ENCODE data around the gene KIAA0930. TPM values are rescaled to one million over a fixed set of nuclear protein-coding genes. Genes with fewer than 3 reads are reported as not detected.

Gene KIAA0930
- total RNA-seq, 8 experiments from 2014 or later = 16.1 to 48.8 (median 21.6) TPM

DNA sequence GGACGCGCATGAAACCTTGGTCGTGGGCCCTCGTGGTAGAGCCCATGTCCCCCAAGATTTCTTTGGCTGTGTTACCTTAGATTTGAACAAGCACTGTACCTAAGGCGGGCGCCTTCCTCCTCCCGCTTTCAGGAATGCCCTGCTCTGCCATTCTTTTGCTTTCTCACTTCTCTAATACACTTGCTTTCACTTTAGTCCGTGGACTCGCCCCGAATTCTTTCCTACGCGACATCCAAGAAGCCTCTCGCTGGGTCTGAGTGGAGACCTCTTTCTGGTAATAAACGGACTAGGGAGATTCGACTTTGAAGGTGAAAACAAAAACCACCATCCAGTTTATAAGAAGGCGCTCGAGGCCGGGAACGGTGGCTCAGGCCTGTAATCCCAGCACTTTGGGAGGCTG, 78.2 kb downstream of the KIAA0930 start:
- WGBS, 10 experiments = 60 to 94% (median 84%) methylated on average over 3 to 10 of the region's 19 CpGs; no CpG with 5 or more reads in 4 of the 10 experiments
- peaks cover 12 to 16% of the 10 kb centered on the region in 2 donors for H3K4me1 ChIP-seq (replicated peaks in 1 of 2)
- ATAC-seq (replicated peaks in 6 of 8) = no peak
- in situ Hi-C loops (cut with MboI; ENCODE audit: low pct_unique_long_range_greater_than_20kb in 2 of 9, low sequenced_read_pairs in 9 of 9, unreplicated experiment in 9 of 9) = no loop called here
- H3K4me3 ChIP-seq = peak overlapping the region; percentile 49 to 76 (median 58)
- H3K27ac ChIP-seq = no peak overlapping the region

DNA sequence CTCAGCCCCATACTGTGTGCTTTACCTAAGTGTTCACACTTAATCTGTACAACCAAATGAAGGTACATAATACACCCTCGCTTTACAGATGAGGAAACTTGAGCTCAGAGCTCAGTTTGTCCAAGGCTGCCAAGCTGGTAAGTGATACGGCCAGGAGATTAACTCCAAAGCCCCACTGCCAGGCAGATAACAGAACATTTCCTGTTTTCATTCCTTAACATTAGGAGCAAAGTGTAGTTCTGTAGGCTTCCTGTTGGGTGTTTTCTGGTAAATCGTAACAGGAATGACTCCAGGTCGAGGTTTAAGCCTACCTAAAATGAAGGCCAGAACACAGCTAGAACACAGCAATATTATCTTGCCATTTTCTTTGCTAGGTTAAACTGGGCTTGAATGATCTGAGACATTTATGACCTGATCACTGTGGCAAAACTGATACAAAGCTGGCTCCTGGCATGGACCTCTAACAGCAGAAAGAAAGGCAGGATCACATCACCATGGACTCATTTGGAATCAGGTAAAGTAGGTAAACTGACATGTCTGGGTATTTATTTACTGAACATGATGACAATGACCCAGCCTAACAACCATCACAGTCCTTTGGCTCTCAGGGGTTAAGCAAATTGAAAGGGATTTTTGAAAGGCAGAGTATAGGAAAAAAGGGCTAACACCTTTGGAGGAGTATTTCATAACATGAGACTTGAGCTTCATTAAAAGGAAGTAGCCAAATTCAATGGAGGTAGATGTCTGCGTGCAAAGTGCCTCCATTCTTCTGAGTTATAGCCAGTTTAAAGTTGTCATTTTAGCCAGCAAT, 80.8 kb downstream of the KIAA0930 start:
- 56 to 90% (median 80%) methylated on average over 1 to 4 of the region's 5 CpGs; no CpG with 5 or more reads in 1 of the 10 experiments for WGBS, 10 experiments
- H3K27ac ChIP-seq = no peak overlapping the region
- in situ Hi-C loops (cut with MboI; ENCODE audit: low pct_unique_long_range_greater_than_20kb in 2 of 9, low sequenced_read_pairs in 9 of 9, unreplicated experiment in 9 of 9) = no loop called here
- H3K4me1 ChIP-seq (replicated peaks in 1 of 2) = peaks cover 5 to 10% of the 10 kb centered on the region in 2 donors
- no peak for ATAC-seq (replicated peaks in 6 of 8)
- H3K4me3 ChIP-seq = no peak overlapping the region

DNA sequence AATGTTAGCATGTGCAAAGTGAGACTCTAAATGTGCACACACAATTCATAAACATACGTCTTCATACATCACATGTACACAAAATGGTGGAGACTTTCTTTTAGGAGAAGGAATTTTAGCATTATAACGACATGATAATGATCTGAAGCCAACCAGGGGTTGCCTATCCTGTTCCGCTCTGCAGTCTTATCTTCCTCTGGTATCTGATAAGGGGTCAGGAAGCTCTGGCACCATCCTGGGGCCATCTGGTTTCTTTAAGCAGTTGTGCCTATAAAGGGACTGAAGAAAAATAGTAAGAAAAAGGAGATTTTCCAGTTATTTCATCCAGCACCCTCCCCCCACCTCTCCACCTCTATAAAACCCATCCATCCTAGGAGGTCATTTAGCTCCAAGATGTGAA, 82.8 kb downstream of the KIAA0930 start:
- ATAC-seq (replicated peaks in 6 of 8) = no peak
- in situ Hi-C loops (cut with MboI; ENCODE audit: low pct_unique_long_range_greater_than_20kb in 2 of 9, low sequenced_read_pairs in 9 of 9, unreplicated experiment in 9 of 9) = no loop called here
- H3K4me3 ChIP-seq = no peak overlapping the region
- peaks cover 5 to 10% of the 10 kb centered on the region in 2 donors for H3K4me1 ChIP-seq (replicated peaks in 1 of 2)
- 60 to 100% (median 90%) methylated on average over 1 to 3 of the region's 3 CpGs; no CpG with 5 or more reads in 2 of the 10 experiments for WGBS, 10 experiments
- no peak overlapping the region for H3K27ac ChIP-seq

DNA sequence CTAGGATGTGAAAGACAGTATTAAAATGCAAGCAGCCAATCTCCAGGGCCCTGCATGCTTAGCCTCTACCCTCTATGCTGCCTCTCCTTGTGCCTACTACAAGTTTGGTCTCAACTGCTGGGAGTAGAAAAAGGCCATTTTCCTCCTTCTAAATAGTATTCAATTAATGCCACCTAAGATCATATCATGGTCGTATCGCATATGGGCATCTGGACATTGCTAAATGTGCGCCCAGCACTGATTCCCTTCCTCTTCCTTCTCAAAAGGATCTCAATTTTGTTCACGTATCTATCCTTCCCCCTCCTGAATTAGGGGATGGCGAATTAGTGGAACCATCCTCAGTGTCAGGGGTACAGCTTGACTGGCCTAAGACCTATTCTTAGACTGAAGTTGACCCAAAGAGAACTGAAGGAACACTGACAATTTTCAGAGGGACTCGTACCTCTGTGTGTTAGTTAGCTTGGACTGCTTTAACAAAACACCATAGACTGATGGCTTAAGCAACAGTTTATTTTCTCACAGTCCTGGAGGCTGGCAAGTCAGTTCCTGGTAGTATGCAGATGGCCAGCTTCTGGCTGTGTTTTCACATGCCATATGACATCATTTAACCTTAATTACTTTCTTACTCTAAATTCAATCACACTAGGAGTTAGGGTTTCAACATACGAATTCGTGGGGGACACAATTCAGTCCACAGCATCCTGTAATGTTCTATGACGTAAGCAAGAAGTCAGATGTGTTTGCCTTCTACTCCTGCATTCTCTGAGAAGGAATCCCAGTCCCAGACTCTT, 85.4 kb downstream of the KIAA0930 start:
- ATAC-seq (replicated peaks in 6 of 8) = peak in 2 of 8 experiments; percentile 46 to 61
- Histone ChIP-seq H3K4me1 (replicated peaks in 1 of 2) (no peaks in the 10 kb centered on the region), H3K4me3 (no peak overlapping the region), H3K27ac (no peak overlapping the region)
- WGBS, 10 experiments = 67 to 100% (median 81%) methylated on average over 1 to 9 of the region's 9 CpGs; no CpG with 5 or more reads in 1 of the 10 experiments
- in situ Hi-C loops (cut with MboI; ENCODE audit: low pct_unique_long_range_greater_than_20kb in 2 of 9, low sequenced_read_pairs in 9 of 9, unreplicated experiment in 9 of 9) = no loop called here

DNA sequence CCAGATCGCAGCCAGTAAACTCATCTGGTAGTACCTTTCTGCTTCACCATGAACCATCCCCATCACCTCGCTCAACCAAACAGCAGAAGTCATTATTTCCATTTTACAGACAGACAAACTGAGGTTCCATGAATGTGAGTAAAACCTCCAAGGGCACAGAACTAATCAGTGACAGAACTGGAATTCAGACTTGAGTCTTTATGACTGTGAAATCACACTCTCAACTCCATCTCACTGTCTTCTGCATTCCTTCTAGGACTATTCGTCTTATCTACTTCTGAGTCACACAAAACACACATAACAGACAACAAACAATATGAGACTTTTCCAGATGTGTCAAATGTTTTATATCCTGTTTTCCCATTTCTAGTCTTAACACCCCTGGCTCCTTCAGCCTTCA, 86.3 kb downstream of the KIAA0930 start:
- peak in 1 of 8 experiments; percentile 12 for ATAC-seq (replicated peaks in 6 of 8)
- Histone ChIP-seq H3K4me3 (no peak overlapping the region), H3K4me1 (replicated peaks in 1 of 2) (no peaks in the 10 kb centered on the region), H3K27ac (no peak overlapping the region)
- 40 to 100% (median 92%) methylated on average over 1 to 3 of the region's 3 CpGs; no CpG with 5 or more reads in 1 of the 10 experiments for WGBS, 10 experiments
- in situ Hi-C loops (cut with MboI; ENCODE audit: low pct_unique_long_range_greater_than_20kb in 2 of 9, low sequenced_read_pairs in 9 of 9, unreplicated experiment in 9 of 9) = no loop called here

DNA sequence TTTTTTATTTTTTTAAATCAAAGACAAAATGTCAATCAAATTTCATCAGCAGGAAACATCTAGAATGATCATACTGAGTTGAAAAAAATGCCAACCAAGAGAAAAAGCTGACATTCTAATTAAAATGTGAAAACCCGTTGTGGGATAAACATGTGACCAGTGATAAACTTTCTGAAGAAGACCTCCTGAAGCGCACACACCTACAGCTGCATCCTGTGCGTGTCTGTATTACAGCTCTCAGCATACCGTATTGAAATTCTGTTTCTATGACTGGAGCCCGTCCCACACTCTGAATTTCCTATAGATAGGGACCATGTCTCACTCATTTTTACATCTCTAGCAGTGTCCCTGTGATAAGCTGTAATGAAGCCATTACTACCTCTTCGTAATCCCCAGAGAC, 89.2 kb downstream of the KIAA0930 start:
- ATAC-seq (replicated peaks in 6 of 8) = no peak
- no peak overlapping the region for H3K27ac ChIP-seq
- no peak overlapping the region for H3K4me3 ChIP-seq
- in situ Hi-C loops (cut with MboI; ENCODE audit: low pct_unique_long_range_greater_than_20kb in 2 of 9, low sequenced_read_pairs in 9 of 9, unreplicated experiment in 9 of 9) = no loop called here
- 90 to 100% (median 96%) methylated on average over 2 to 4 of the region's 6 CpGs; no CpG with 5 or more reads in 2 of the 10 experiments for whole genome bisulfite sequencing, 10 experiments
- no peaks in the 10 kb centered on the region for H3K4me1 ChIP-seq (replicated peaks in 1 of 2)

DNA sequence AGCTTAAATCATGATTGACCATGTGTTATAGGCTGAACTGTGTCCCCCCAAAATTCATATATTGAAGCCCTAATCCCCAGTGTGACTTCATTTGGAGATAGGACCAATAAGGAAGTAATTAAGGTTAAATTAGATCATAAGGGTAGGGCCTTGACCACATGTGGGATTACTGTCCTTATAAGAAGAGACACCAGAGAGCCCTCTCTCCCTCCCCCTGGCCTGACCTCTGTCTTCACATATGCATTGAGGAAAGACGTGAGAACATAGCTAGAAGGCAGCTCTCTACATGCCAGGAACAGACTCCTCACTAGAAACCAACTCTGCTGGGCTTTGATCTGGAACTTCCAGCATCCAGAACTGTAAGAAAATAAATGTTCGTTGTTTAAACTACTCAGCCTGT, 90.6 kb downstream of the KIAA0930 start:
- H3K27ac ChIP-seq = no peak overlapping the region
- ATAC-seq (replicated peaks in 6 of 8) = peak in 2 of 8 experiments; percentile 32 to 38
- H3K4me3 ChIP-seq = no peak overlapping the region
- in situ Hi-C loops (cut with MboI; ENCODE audit: low pct_unique_long_range_greater_than_20kb in 2 of 9, low sequenced_read_pairs in 9 of 9, unreplicated experiment in 9 of 9) = no loop called here
- 0 to 100% (median 100%) methylated on average over 1 of the region's 2 CpGs; no CpG with 5 or more reads in 3 of the 10 experiments for WGBS, 10 experiments
- no peaks in the 10 kb centered on the region for H3K4me1 ChIP-seq (replicated peaks in 1 of 2)

DNA sequence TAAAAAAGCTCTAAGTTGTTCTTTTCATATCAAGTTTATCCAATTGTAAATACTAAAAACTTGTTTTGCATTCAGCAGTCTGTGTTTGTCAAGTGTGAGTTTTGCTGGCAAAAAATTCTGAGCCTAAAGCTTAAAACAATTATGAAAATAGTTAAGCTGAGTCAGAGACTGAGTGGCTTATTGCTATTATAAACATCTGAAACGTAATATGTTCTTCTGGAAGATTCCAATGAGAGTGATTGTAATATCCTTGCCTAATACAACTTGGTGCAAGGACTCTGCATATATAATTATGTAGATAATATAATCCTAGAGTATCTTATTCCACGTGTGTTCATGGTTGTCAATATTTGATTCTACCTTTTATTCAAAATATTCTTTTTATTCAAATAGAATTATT, 91.0 kb downstream of the KIAA0930 start:
- in situ Hi-C loops (cut with MboI; ENCODE audit: low pct_unique_long_range_greater_than_20kb in 2 of 9, low sequenced_read_pairs in 9 of 9, unreplicated experiment in 9 of 9) = no loop called here
- Histone ChIP-seq H3K4me3 (no peak overlapping the region), H3K27ac (no peak overlapping the region), H3K4me1 (replicated peaks in 1 of 2) (no peaks in the 10 kb centered on the region)
- WGBS, 10 experiments = 53 to 100% (median 91%) methylated on average over 1 to 2 of the region's 2 CpGs
- ATAC-seq (replicated peaks in 6 of 8) = no peak

DNA sequence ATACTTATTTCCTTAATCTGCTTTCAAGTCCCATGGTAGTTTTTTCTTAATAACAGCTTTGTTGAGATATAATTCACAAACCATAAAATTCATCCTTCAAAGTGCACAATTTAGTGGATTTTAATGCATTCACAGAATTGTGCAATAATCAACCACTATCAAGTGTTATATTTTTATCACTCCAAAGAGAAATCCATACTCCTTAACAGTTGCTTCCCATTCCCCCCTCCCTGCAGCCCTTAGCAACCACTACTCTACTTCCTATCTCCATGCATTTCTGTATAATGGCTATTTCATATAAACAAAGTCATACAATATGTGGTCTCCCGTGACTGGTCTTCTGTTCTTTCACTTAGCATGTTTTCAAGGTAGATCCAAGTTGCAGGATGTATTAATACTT, 95.8 kb downstream of the KIAA0930 start:
- WGBS, 10 experiments = 20 to 100% (median 100%) methylated on average over 1 of the region's 1 CpG; no CpG with 5 or more reads in 2 of the 10 experiments
- no peak overlapping the region for H3K4me3 ChIP-seq
- H3K27ac ChIP-seq = no peak overlapping the region
- no peak for ATAC-seq (replicated peaks in 6 of 8)
- H3K4me1 ChIP-seq (replicated peaks in 1 of 2) = no peaks in the 10 kb centered on the region
- in situ Hi-C loops (cut with MboI; ENCODE audit: low pct_unique_long_range_greater_than_20kb in 2 of 9, low sequenced_read_pairs in 9 of 9, unreplicated experiment in 9 of 9) = no loop called here

DNA sequence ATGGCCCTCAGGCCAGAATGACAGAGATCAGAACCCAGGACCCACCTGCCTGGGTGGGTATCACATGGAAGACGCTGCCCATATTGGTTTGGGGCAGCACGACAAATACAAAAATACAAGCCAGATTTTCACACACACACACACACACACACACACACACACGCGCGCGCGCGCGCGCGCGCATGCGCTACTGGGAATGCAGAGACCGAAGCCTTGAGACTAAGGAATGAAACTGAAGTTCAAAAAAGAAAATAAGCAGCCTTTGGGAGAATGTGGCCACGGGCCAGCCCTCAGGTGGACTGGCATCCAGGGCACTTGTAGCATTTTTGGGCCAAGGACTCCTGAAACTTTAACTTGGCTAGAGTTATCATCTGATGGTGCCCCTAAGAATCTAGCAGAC, 98.3 kb downstream of the KIAA0930 start:
- in situ Hi-C loops (cut with MboI; ENCODE audit: low pct_unique_long_range_greater_than_20kb in 2 of 9, low sequenced_read_pairs in 9 of 9, unreplicated experiment in 9 of 9) = no loop called here
- no peak overlapping the region for H3K27ac ChIP-seq
- WGBS, 10 experiments = 59 to 100% (median 92%) methylated on average over 1 to 15 of the region's 15 CpGs
- H3K4me1 ChIP-seq (replicated peaks in 1 of 2) = no peaks in the 10 kb centered on the region
- no peak overlapping the region for H3K4me3 ChIP-seq
- no peak for ATAC-seq (replicated peaks in 6 of 8)

Other genes starting within 250 kb of the KIAA0930 start
- gene PHF21B, start 230.9 kb downstream of the KIAA0930 start, total RNA-seq = 10 to 100 TPM in 5 of 8 experiments, 1 to 10 TPM in 2, under 1 TPM in 1; 0.66 to 84.5 (median 22.6) TPM
- gene NUP50, start 77.0 kb downstream of the KIAA0930 start, total RNA-seq = 10 to 100 TPM; 19.5 to 55.9 (median 29.1) TPM
- not detected for gene UPK3A, start 44.1 kb upstream of the KIAA0930 start, total RNA-seq
- 100 to 1,000 TPM in 1 of 8 experiments, 10 to 100 TPM in 7; 11.3 to 131 (median 16.0) TPM for gene FAM118A, start 69.0 kb upstream of the KIAA0930 start, total RNA-seq
- gene SMC1B, start 172.7 kb upstream of the KIAA0930 start, total RNA-seq = under 1 TPM in 7 of 8 experiments, not detected in 1; 0.05 to 0.21 (median 0.09) TPM
- gene RIBC2, start 172.8 kb upstream of the KIAA0930 start, total RNA-seq = 1 to 10 TPM in 3 of 8 experiments, under 1 TPM in 4, not detected in 1; 0.43 to 2.9 (median 0.92) TPM

All from motor neuron (in vitro differentiated cells).